Psoas muscle (tissue), 8 donors: Measurements from ENCODE around the gene CTNNA1. TPM values are rescaled to one million over a fixed set of nuclear protein-coding genes. Genes with fewer than 3 reads are reported as not detected.
A peak's percentile ranks its signal among the peaks of the same experiment; 100 is the strongest.

Experiments
- ATAC-seq, 4 donors: fragments of 200-7000 bp; cut with Tn5 transposase; one replicate each; pipeline ENCODE4 v1.9.1; 2020; ENCODE audit warnings: moderate library complexity in 3 of 4, mild to moderate bottlenecking in 2 of 4
- DNase-seq, 2 donors: peaks; one replicate each; pipeline ENCODE4 v3.0.0-alpha.2; 2020
- H3K27ac ChIP-seq: fragments of 200-600 bp; one replicate; pipeline ENCODE4 v1.8.0; 2022
- H3K27me3 ChIP-seq, 3 donors: fragments of 200-600 bp in 1 of 3; one replicate each; pipeline versions ENCODE4 v1.6.1 to v1.8.0; 2013 to 2022; ENCODE audit warnings: low read length in 2 of 3, mild to moderate bottlenecking in 2 of 3, moderate library complexity in 1 of 3; ENCODE audit not compliant: insufficient read depth in 3 of 3
- H3K36me3 ChIP-seq, 2 donors: fragments of 200-600 bp in 1 of 2; one replicate each; pipeline versions ENCODE4 v1.6.1 to v1.8.0; 2013 to 2022; ENCODE audit warnings: low read depth in 1 of 2, mild to moderate bottlenecking in 1 of 2, moderate library complexity in 1 of 2; ENCODE audit not compliant: insufficient read depth in 1 of 2
- H3K4me1 ChIP-seq: fragments of 200-600 bp; one replicate; pipeline ENCODE4 v1.8.0; 2022
- H3K4me3 ChIP-seq: fragments of 200-600 bp; one replicate; pipeline ENCODE4 v1.8.0; 2022; ENCODE audit warnings: mild to moderate bottlenecking
- H3K9me3 ChIP-seq: fragments of 200-600 bp; one replicate; pipeline ENCODE4 v1.8.0; 2022
- WGBS, 3 donors: extraction: QIAGEN DNeasy Blood & Tissue Kit; methylation state at CpG; one replicate each; pipeline versions ENCODE4 v1.1.6 to v1.1.7; 2013; 5-methylcytosine and 5-hydroxymethylcytosine counted together
- intact Hi-C, 2 donors: fragments of 100-400 bp; cut with DNase I; formaldehyde crosslinking; loops; one replicate each; pipeline versions ENCODE4 v1.11.0 to v1.14.2; 2022
- polyA plus RNA-seq, 3 donors: library from polyadenylated mRNA; stranded (reverse); fragments of 200-250 nt; gene quantifications; one replicate each; pipeline ENCODE4 v1.2.3, GENCODE V29; 2013
- total RNA-seq, 4 donors: library from RNA; stranded (reverse); fragmentation: NEBNext Ultra II Directional in 2 of 4; extraction: Animal tissue kit (Norgen Biotek cat#: 25700) in 2 of 4; gene quantifications; one replicate each; pipeline versions ENCODE4 v1.2.1 to v1.2.4, GENCODE V29; 2021 to 2023
- TF ChIP-seq, protein P1 (sequence below): fragments of 200-600 bp; IDR thresholded peaks from one replicate; pipeline ENCODE4 v1.8.0; 2022; ENCODE audit warnings: antibody characterized with exemption
- donor health status: healthy with polysubstance abuse.
- donor health status: DM: no; HTN: no; CAD: no; lungs with moderate emphysema.
- donor health status: Bipolar disorder and iron deficiency.
- donor health status: healthy.
- donor health status: DM: yes; HTN: yes; CAD: no.
- donor health status: DM: no; HTN: no; CAD: no.
- donor health status: DM: no; HTN: no; CAD: no.
- donor health status: DM: yes; HTN: yes; CAD: no.

CTNNA1 gene
- total and polyA plus RNA-seq, 7 donors: 58.8 to 162 (median 99.3) TPM

DNA sequence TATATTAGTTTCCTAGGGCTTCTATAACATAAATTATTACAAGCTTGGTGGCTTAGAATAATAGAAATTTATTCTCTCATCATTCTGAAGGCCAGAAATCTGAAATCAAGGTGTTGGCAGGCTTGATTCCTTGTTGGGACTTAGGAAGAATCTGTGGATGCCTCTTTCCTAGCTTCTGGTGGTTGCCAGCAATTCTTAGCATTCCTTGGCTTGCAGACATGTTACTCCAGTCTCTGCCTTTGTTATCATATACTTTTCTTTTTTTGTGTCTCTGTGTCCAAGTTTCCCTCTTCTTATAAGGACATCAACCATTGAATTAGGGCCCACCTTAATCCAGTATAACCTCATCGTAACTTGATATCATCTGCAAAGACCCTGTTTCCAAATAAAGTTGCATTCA, 31.4 kb downstream of the CTNNA1 start:
- Histone ChIP-seq H3K4me3 (no peak overlapping the region), H3K4me1 (peaks cover 21% of the 10 kb centered on the region), H3K36me3 (peaks cover 0 to 29% of the 10 kb centered on the region in 2 donors), H3K9me3 (no peaks in the 10 kb centered on the region), H3K27ac (no peak overlapping the region), H3K27me3 (no peaks in the 10 kb centered on the region)
- DNase-seq (no peak), ATAC-seq (no peak)
- intact Hi-C loops: no loop called here
- TF ChIP-seq, protein P1, sequence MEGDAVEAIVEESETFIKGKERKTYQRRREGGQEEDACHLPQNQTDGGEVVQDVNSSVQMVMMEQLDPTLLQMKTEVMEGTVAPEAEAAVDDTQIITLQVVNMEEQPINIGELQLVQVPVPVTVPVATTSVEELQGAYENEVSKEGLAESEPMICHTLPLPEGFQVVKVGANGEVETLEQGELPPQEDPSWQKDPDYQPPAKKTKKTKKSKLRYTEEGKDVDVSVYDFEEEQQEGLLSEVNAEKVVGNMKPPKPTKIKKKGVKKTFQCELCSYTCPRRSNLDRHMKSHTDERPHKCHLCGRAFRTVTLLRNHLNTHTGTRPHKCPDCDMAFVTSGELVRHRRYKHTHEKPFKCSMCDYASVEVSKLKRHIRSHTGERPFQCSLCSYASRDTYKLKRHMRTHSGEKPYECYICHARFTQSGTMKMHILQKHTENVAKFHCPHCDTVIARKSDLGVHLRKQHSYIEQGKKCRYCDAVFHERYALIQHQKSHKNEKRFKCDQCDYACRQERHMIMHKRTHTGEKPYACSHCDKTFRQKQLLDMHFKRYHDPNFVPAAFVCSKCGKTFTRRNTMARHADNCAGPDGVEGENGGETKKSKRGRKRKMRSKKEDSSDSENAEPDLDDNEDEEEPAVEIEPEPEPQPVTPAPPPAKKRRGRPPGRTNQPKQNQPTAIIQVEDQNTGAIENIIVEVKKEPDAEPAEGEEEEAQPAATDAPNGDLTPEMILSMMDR: no peak
- WGBS, 3 donors: 97 to 99% (median 97%) methylated on average over 1 of the region's 1 CpG

DNA sequence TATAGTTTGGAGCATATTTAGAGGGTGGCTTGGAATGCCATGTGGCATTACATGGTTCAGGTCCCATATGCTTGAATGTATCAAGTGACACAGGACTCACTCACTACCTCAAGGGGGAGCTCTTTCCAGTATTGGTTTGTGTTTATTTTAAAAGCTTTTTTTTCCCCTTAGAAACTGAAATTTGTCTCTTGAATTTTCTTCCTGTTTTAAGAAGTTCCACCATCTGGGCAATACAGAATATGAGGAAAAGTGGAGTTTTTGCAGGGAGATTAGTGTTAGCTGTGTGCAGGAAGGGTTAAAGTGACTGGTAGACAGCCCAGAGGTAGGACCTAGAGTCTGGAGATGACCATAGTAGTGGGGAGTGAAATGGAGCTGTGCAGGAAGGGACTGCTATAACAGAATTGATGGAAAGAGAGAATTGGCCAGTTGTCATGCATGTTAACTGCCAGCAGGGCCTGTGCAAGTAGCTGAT, 36.6 kb downstream of the CTNNA1 start:
- ATAC-seq: peak in 3 of 4 donors; percentile 40 to 71 (median 62)

DNA sequence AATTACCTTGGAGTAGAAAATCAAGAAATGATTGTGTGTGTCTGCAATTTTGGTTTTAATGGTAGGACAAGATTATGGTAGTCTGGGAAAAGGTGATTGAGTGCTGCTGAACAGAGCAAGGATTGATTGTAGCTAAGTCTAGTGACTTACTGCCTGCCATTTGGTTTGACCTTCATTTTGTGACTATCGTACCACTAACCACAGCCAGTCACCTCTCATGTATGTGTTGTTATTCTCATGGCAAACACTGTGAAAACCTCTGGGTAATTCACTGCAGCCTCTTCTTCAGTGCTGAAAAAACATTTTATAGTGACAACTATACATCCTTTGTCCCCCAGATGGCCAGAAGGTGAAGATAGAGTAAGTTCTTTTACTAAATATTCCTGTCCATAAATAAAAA, 37.5 kb downstream of the CTNNA1 start:
- TF ChIP-seq, protein P1: no peak
- Histone ChIP-seq H3K27ac (no peak overlapping the region), H3K36me3 (no peaks in the 10 kb centered on the region), H3K4me1 (peaks cover 46% of the 10 kb centered on the region), H3K9me3 (no peaks in the 10 kb centered on the region), H3K4me3 (no peak overlapping the region), H3K27me3 (no peaks in the 10 kb centered on the region)
- intact Hi-C loops: no loop called here
- WGBS, 3 donors: 35 to 68% (median 45%) methylated on average over 1 of the region's 1 CpG
- ATAC-seq (peak in 3 of 4 donors; percentile 45 to 53 (median 48)), DNase-seq (no peak)

More for the DNA sequence above, 36.6 kb downstream of the CTNNA1 start:
- intact Hi-C loops: no loop called here
- Histone ChIP-seq H3K27me3 (no peaks in the 10 kb centered on the region), H3K9me3 (no peaks in the 10 kb centered on the region), H3K27ac (no peak overlapping the region), H3K4me1 (peaks cover 46% of the 10 kb centered on the region), H3K36me3 (no peaks in the 10 kb centered on the region), H3K4me3 (no peak overlapping the region)
- TF ChIP-seq, protein P1: peak; percentile 44
- no peak for DNase-seq

DNA sequence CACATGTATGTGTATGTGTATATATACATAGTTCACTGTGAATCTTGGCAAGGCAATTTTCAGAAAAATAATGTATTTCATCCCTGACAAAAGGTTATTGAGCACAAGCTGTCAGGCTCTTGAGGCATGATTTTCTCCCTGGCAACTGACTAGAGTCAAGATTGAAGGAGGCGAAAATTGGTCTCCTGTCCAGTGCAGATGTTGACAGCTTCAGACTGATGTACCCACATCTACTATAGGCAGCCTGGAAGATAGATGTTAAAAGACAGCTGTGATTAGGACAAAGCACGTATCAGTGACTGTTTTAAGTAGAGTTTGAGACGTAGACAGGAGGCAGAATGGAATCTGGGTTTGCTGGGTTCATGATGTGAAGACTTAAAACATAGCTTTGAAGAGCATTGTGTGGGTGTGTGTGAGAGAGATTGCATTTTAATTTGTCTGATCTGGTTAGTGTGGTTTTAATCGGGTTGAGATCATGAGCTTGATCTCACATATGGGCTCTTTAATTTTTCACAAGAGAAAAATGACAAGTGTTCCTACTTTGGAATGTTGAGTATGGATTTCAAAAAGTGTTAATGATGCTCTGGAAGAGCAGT, 39.1 kb downstream of the CTNNA1 start:
- H3K36me3 ChIP-seq: no peaks in the 10 kb centered on the region
- H3K9me3 ChIP-seq: no peaks in the 10 kb centered on the region
- TF ChIP-seq, protein P1: no peak
- WGBS, 3 donors: 59 to 71% (median 62%) methylated on average over 4 of the region's 4 CpGs
- intact Hi-C loops: no loop called here
- peaks cover 53% of the 10 kb centered on the region for H3K4me1 ChIP-seq
- no peaks in the 10 kb centered on the region for H3K27me3 ChIP-seq
- no peak overlapping the region for H3K27ac ChIP-seq
- no peak overlapping the region for H3K4me3 ChIP-seq
- ATAC-seq (no peak), DNase-seq (no peak)

DNA sequence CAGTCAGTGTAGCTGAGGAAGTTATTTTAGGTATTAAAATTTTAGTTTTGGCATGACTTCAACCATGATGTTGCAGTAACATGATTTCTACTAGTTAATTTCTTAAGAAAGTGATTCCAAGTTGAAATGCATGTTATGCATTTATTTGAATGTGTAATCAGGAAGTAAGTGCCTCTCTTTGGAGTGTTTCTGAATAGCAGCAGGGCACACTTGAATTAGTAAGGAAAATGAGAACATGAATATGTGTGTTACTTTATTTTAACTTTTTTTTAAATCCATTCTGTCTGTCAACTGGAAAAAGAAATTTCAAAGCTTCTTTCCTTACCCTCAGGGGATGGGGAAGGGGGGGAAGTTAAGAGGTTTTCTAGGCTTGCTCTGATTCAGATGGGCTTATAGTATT, 40.4 kb downstream of the CTNNA1 start:
- H3K4me1 ChIP-seq: peaks cover 64% of the 10 kb centered on the region
- no peak for ATAC-seq
- H3K27me3 ChIP-seq: no peaks in the 10 kb centered on the region

More for the DNA sequence above, 40.4 kb downstream of the CTNNA1 start:
- Histone ChIP-seq H3K9me3 (no peaks in the 10 kb centered on the region), H3K36me3 (no peaks in the 10 kb centered on the region), H3K4me3 (no peak overlapping the region), H3K27ac (no peak overlapping the region)
- intact Hi-C loops: no loop called here
- TF ChIP-seq, protein P1: no peak
- no peak for DNase-seq
